NCI-H2227 (cell line): ENCODE measurements around the gene CHST7.

Experiments
- DNase-seq: peaks from one replicate; lab custom pipeline; 2025; ENCODE audit not compliant: unreplicated experiment; lab: John Stamatoyannopoulos, UW

The CHST7 gene

GRCh38 chrX:46602468-46603102 lies 29.0 kb downstream of the CHST7 start:
- no peak for DNase-seq

GRCh38 chrX:46607916-46608315 lies 34.4 kb downstream of the CHST7 start:
- DNase-seq, result no peak

GRCh38 chrX:46610070-46610658 lies 36.6 kb downstream of the CHST7 start:
- DNase-seq, result no peak

GRCh38 chrX:46611658-46612362 lies 38.2 kb downstream of the CHST7 start:
- no peak for DNase-seq

GRCh38 chrX:46617906-46618305 lies 44.3 kb downstream of the CHST7 start:
- no peak for DNase-seq

- DNase-seq, result no peak
These were observed 45.4 kb downstream of the CHST7 start for GRCh38 chrX:46618947-46619346.

GRCh38 chrX:46620505-46620904 lies 46.9 kb downstream of the CHST7 start:
- no peak for DNase-seq

GRCh38 chrX:46621572-46621971 lies 48.0 kb downstream of the CHST7 start:
- no peak for DNase-seq

GRCh38 chrX:46624090-46624786 lies 50.7 kb downstream of the CHST7 start:
- no peak for DNase-seq

GRCh38 chrX:46626566-46626965 lies 53.0 kb downstream of the CHST7 start:
- DNase-seq, result peak; percentile 90

GRCh38 chrX:46627062-46627461 lies 53.5 kb downstream of the CHST7 start:
- DNase-seq, result no peak

GRCh38 chrX:46627711-46628419 lies 54.3 kb downstream of the CHST7 start:
- DNase-seq, result no peak

GRCh38 chrX:46628460-46629371 lies 55.2 kb downstream of the CHST7 start:
- DNase-seq, result no peak

- no peak for DNase-seq
These were observed 56.6 kb downstream of the CHST7 start for GRCh38 chrX:46630141-46630540.

GRCh38 chrX:46634577-46634976 lies 61.0 kb downstream of the CHST7 start:
- no peak for DNase-seq

- no peak for DNase-seq
These were observed 61.6 kb downstream of the CHST7 start for GRCh38 chrX:46635186-46635585.

GRCh38 chrX:46636223-46636622 lies 62.7 kb downstream of the CHST7 start:
- no peak for DNase-seq

- no peak for DNase-seq
These were observed 64.4 kb downstream of the CHST7 start for GRCh38 chrX:46637938-46638337.

- DNase-seq, result peak; percentile 30
These were observed 68.6 kb downstream of the CHST7 start for GRCh38 chrX:46642145-46642544.

- DNase-seq, result no peak
These were observed 70.1 kb downstream of the CHST7 start for GRCh38 chrX:46643636-46644035.
